ENCODE data around the gene THEMIS2. TPM values are rescaled to one million over a fixed set of nuclear protein-coding genes. Genes with fewer than 3 reads are reported as not detected.

Gene THEMIS2
- polyA plus RNA-seq, 3 donors = 306 to 618 (median 344) TPM

DNA sequence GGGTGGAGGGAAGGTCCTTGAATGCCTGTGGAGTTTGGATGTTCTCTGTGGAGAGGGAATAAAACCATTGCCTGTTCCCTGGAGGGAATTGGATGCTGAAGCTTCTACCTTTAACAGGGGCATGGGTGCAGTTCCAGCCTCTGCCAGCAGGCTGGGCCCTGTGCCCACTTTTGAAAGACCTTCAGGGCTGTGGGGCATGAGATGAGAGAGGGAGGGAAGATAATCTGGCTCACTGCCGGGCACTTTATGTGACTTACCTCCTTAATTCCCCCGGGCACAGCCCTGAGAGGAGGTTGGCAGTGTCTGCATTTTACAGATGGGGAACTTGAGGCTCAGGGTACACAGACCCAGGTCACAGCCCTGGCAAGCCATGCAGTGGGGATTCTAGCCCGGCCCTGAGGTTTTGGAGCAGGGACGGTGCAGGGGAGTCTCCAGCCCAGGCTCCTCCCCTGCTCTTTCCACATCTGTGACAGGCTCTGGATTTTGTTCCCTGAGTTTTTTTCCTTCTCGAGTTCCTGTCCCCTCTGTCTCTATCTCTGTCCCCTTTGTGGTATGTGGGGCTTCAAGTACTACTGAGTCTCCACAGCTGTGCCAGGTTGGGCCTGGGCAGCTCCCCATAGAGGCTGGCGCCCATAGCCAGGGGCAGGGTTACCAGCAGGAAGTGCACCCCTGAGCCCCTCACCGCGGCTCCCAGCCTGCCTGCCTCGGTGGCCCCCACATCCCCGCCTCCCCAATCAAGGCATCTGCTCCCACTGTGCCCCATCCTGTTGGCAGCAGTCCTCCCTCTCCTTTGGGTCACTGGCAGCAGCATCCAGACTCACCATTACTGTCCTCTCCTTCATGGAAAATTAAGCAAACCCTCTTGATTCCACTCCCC lies 14.0 kb upstream of the THEMIS2 start:
- peak; percentile 84 to 89 (median 88) for DNase-seq
- peaks cover 31% of the 10 kb centered on the region for H3K79me2 ChIP-seq (ENCODE audit: insufficient read depth, low read length)
- WGBS (ENCODE audit: insufficient coverage) = 30% methylated on average over 6 of the region's 10 CpGs
- TF ChIP-seq, protein P1, sequence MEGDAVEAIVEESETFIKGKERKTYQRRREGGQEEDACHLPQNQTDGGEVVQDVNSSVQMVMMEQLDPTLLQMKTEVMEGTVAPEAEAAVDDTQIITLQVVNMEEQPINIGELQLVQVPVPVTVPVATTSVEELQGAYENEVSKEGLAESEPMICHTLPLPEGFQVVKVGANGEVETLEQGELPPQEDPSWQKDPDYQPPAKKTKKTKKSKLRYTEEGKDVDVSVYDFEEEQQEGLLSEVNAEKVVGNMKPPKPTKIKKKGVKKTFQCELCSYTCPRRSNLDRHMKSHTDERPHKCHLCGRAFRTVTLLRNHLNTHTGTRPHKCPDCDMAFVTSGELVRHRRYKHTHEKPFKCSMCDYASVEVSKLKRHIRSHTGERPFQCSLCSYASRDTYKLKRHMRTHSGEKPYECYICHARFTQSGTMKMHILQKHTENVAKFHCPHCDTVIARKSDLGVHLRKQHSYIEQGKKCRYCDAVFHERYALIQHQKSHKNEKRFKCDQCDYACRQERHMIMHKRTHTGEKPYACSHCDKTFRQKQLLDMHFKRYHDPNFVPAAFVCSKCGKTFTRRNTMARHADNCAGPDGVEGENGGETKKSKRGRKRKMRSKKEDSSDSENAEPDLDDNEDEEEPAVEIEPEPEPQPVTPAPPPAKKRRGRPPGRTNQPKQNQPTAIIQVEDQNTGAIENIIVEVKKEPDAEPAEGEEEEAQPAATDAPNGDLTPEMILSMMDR (IDR thresholded peaks at IDR 0.05) = peak; percentile 98
- peaks cover 0 to 2% (median 0%) of the 10 kb centered on the region in 7 donors for H3K9me3 Mint-ChIP-seq
- H3K4me1 ChIP-seq (ENCODE audit: control insufficient read depth in 1 of 2, insufficient read depth in 2 of 2, low read length in 2 of 2) = peaks cover 49 to 54% of the 10 kb centered on the region in 2 donors
- H3K4me1 Mint-ChIP-seq = peaks cover 56% of the 10 kb centered on the region
- no peaks in the 10 kb centered on the region for H3K9me3 ChIP-seq (replicated peaks in 1 of 2; ENCODE audit: control insufficient read depth in 1 of 2, insufficient read depth in 1 of 2, low read length in 2 of 2)
- peaks cover 10 to 11% of the 10 kb centered on the region in 2 donors for H3K36me3 Mint-ChIP-seq
- no peaks in the 10 kb centered on the region for H4K20me1 ChIP-seq (ENCODE audit: insufficient read depth, low read length)
- peak overlapping the region; percentile 73 to 75 for H3K27ac ChIP-seq (ENCODE audit: low read depth in 1 of 2, low read length in 2 of 2)
- peaks cover 0 to 1% (median 0%) of the 10 kb centered on the region in 3 donors for H3K27me3 Mint-ChIP-seq (ENCODE audit: low read depth in 3 of 3)
- H3K27ac Mint-ChIP-seq = peak overlapping the region; percentile 91 to 100 (median 96)
- no peaks in the 10 kb centered on the region for H3K36me3 ChIP-seq (replicated peaks in 1 of 2; ENCODE audit: control insufficient read depth in 1 of 2, insufficient read depth in 2 of 2, low read length in 2 of 2)
- peak overlapping the region; percentile 60 to 86 for H3K4me3 Mint-ChIP-seq
- peak overlapping the region; percentile 70 for H2AFZ ChIP-seq (ENCODE audit: insufficient read depth, low read depth, low read length, poor library complexity, severe bottlenecking)
- intact Hi-C loops (cut with micrococcal nuclease) = loop anchor here (1.0 to 5.0 kb wide), 3 partner anchors 14 to 121 kb away; partner anchors contain the start of gene THEMIS2 (in 2 of the 2)
- H3K27me3 ChIP-seq (ENCODE audit: control insufficient read depth in 2 of 2, insufficient read depth in 2 of 2, low read length in 2 of 2) = no peaks in the 10 kb centered on the region
- H3K4me2 ChIP-seq (replicated peaks; ENCODE audit: extremely low read depth, low read length, poor library complexity, severe bottlenecking) = peak overlapping the region; percentile 65
- H3K4me3 ChIP-seq (replicated peaks in 1 of 3; ENCODE audit: low read depth in 2 of 3, low read length in 3 of 3) = peak overlapping the region in 2 of 3 experiments; percentile 13 to 60
- peak overlapping the region; percentile 56 for H3K9ac ChIP-seq (ENCODE audit: insufficient read depth, low read length, poor library complexity, severe bottlenecking)

- Histone ChIP-seq H3K4me3 (replicated peaks in 1 of 3; ENCODE audit: low read depth in 2 of 3, low read length in 3 of 3) (peak overlapping the region in 1 of 3 experiments; percentile 60), H3K36me3 (replicated peaks in 1 of 2; ENCODE audit: control insufficient read depth in 1 of 2, insufficient read depth in 2 of 2, low read length in 2 of 2) (no peaks in the 10 kb centered on the region), H3K4me1 (ENCODE audit: control insufficient read depth in 1 of 2, insufficient read depth in 2 of 2, low read length in 2 of 2) (peaks cover 57 to 61% of the 10 kb centered on the region in 2 donors), H3K9ac (ENCODE audit: insufficient read depth, low read length, poor library complexity, severe bottlenecking) (peak overlapping the region; percentile 56), H3K9me3 (replicated peaks in 1 of 2; ENCODE audit: control insufficient read depth in 1 of 2, insufficient read depth in 1 of 2, low read length in 2 of 2) (no peaks in the 10 kb centered on the region), H3K27ac (ENCODE audit: low read depth in 1 of 2, low read length in 2 of 2) (peak overlapping the region; percentile 73 to 75), H2AFZ (ENCODE audit: insufficient read depth, low read depth, low read length, poor library complexity, severe bottlenecking) (peak overlapping the region; percentile 70), H3K79me2 (ENCODE audit: insufficient read depth, low read length) (peaks cover 31% of the 10 kb centered on the region), H4K20me1 (ENCODE audit: insufficient read depth, low read length) (no peaks in the 10 kb centered on the region), H3K27me3 (ENCODE audit: control insufficient read depth in 2 of 2, insufficient read depth in 2 of 2, low read length in 2 of 2) (no peaks in the 10 kb centered on the region), H3K4me2 (replicated peaks; ENCODE audit: extremely low read depth, low read length, poor library complexity, severe bottlenecking) (peak overlapping the region; percentile 65)
- H3K4me3 Mint-ChIP-seq = peak overlapping the region; percentile 60 to 86
- peak overlapping the region; percentile 91 to 100 (median 96) for H3K27ac Mint-ChIP-seq
- DNase-seq = peak; percentile 35 to 40 (median 39)
- peaks cover 10 to 11% of the 10 kb centered on the region in 2 donors for H3K36me3 Mint-ChIP-seq
- peaks cover 0 to 2% (median 0%) of the 10 kb centered on the region in 7 donors for H3K9me3 Mint-ChIP-seq
- intact Hi-C loops (cut with micrococcal nuclease) = loop anchor here (1.0 to 5.0 kb wide), 3 partner anchors 14 to 120 kb away; partner anchors contain the start of gene THEMIS2 (in 2 of the 2)
- peaks cover 62% of the 10 kb centered on the region for H3K4me1 Mint-ChIP-seq
- H3K27me3 Mint-ChIP-seq (ENCODE audit: low read depth in 3 of 3) = peaks cover 0 to 1% (median 0%) of the 10 kb centered on the region in 3 donors
- TF ChIP-seq, protein P1 (IDR thresholded peaks at IDR 0.05) = no peak
- 50% methylated on average over 13 of the region's 14 CpGs for WGBS (ENCODE audit: insufficient coverage)
Measured at GRCh38 chr1:27858949-27859576, 13.3 kb upstream of the THEMIS2 start.

Measured in CD14-positive monocyte (primary cell).